BLaER1 (cell line): ENCODE measurements around the gene RAB39B.
"Not testable (repeated sequence)": the region's sequence is repeated elsewhere in the genome, so short reads cannot be mapped to it uniquely, and the experiment has no call there.

Experiments used
- H3K27ac ChIP-seq: shearing (Covaris generic); formaldehyde crosslinking; 2 replicates; pipeline ENCODE4 v1.8.1; 2022
- H3K27me3 ChIP-seq: shearing (Covaris generic); formaldehyde crosslinking; 2 replicates; pipeline ENCODE4 v1.8.1; 2022
- H3K36me3 ChIP-seq: shearing (Covaris generic); formaldehyde crosslinking; 2 replicates; pipeline ENCODE4 v1.8.1; 2022
- H3K4me1 ChIP-seq: shearing (Covaris generic); formaldehyde crosslinking; 2 replicates; pipeline ENCODE4 v1.8.1; 2022
- H3K4me2 ChIP-seq: shearing (Covaris generic); formaldehyde crosslinking; 2 replicates; pipeline ENCODE4 v1.8.1; 2022
- H3K4me3 ChIP-seq: shearing (Covaris generic); formaldehyde crosslinking; 2 replicates; pipeline ENCODE4 v1.8.1; 2022
- H3K9ac ChIP-seq: shearing (Covaris generic); formaldehyde crosslinking; 2 replicates; pipeline ENCODE4 v1.8.1; 2022
- H3K9me3 ChIP-seq: shearing (Covaris generic); formaldehyde crosslinking; 2 replicates; pipeline ENCODE4 v1.8.1; 2022
- H4K20me1 ChIP-seq: shearing (Covaris generic); formaldehyde crosslinking; 2 replicates; pipeline ENCODE4 v1.8.1; 2022
- Cebpa-rat ChIP-seq: shearing (Covaris generic); IDR thresholded peaks from 2 replicates; pipeline ENCODE4 v1.8.1; 2022

RAB39B gene

GRCh38 chrX:155263854-155264628, at the start of gene RAB39B:
RAB39B (minus strand) TSS chrX:155264491; CDS start chrX:155264288, 203 bp downstream.
- Histone ChIP-seq H3K9ac (peak within 1 kb of the TSS; percentile 80), H4K20me1 (no peaks in the 10 kb centered on the region), H3K36me3 (peaks cover 11% of the 10 kb centered on the region; the same call in 1 of the 2 replicates), H3K9me3 (no peaks in the 10 kb centered on the region), H3K27ac (peak within 1 kb of the TSS; percentile 72), H3K4me2 (peak within 1 kb of the TSS; percentile 69), H3K4me1 (no peaks in the 10 kb centered on the region), H3K4me3 (peak within 1 kb of the TSS; percentile 77), H3K27me3 (0 out of 2 replicates have a peak, but pooled peaks cover 8% of the 10 kb centered on the region)
- TF ChIP-seq Cebpa-rat, result no peak; the same call in 1 of the 2 replicates

DNA sequence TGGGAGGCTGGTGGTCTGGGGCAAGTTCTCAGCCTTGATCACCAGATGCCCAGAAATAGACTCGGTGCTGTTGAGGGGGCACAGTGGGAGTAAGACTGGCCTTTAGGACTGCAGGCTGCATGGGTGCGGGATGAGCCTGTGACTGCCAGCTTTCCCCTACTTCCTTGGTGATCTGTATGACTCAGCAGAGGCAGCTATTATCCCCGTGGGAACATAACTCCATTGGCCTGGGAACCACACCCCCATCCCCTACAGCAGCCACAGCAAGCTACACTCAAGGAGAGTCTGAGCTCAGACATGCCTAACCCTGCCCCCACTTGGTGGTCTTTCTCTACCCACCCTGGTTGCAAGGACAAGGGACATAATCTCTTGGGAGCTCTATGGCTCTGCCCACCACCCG, 49.5 kb upstream of the RAB39B start:
- Histone ChIP-seq H3K36me3 (no peaks in the 10 kb centered on the region), H3K4me3 (no peak overlapping the region), H3K4me2 (no peak overlapping the region), H3K4me1 (no peaks in the 10 kb centered on the region), H3K9ac (no peak overlapping the region), H3K27me3 (peaks cover 60% of the 10 kb centered on the region), H4K20me1 (no peaks in the 10 kb centered on the region), H3K9me3 (peaks cover 25% of the 10 kb centered on the region), H3K27ac (no peak overlapping the region)
- TF ChIP-seq Cebpa-rat, result no peak

- Histone ChIP-seq H3K9me3 (no peaks in the 10 kb centered on the region), H3K4me1 (no peaks in the 10 kb centered on the region), H3K27me3 (peaks cover 27% of the 10 kb centered on the region), H4K20me1 (no peaks in the 10 kb centered on the region), H3K27ac (no peak overlapping the region), H3K9ac (no peak overlapping the region), H3K4me3 (no peak overlapping the region), H3K36me3 (no peaks in the 10 kb centered on the region), H3K4me2 (no peak overlapping the region)
- TF ChIP-seq Cebpa-rat, result no peak
These were observed 29.5 kb upstream of the RAB39B start for GRCh38 chrX:155293771-155294170.

- H3K36me3 ChIP-seq, result no peaks in the 10 kb centered on the region
- H3K4me1 ChIP-seq, result no peaks in the 10 kb centered on the region
- no peak overlapping the region for H3K27ac ChIP-seq
- no peak overlapping the region for H3K4me3 ChIP-seq
- peaks cover 39% of the 10 kb centered on the region for H3K27me3 ChIP-seq
- no peaks in the 10 kb centered on the region for H4K20me1 ChIP-seq
- no peak for TF ChIP-seq Cebpa-rat
- no peak overlapping the region for H3K9ac ChIP-seq
- no peak overlapping the region for H3K4me2 ChIP-seq
- no peaks in the 10 kb centered on the region for H3K9me3 ChIP-seq
These were observed 15.6 kb upstream of the RAB39B start for GRCh38 chrX:155279873-155280272.

GRCh38 chrX:155270969-155271368, 6.7 kb upstream of the RAB39B start:
- TF ChIP-seq Cebpa-rat, result no peak
- no peak overlapping the region for H3K9ac ChIP-seq
- H3K27me3 ChIP-seq, result 0 out of 2 replicates have a peak, but pooled peaks cover 4% of the 10 kb centered on the region
- no peak overlapping the region for H3K4me2 ChIP-seq
- no peaks in the 10 kb centered on the region for H3K4me1 ChIP-seq
- H3K36me3 ChIP-seq, result no peaks in the 10 kb centered on the region
- H3K27ac ChIP-seq, result no peak overlapping the region
- H3K4me3 ChIP-seq, result no peak overlapping the region
- H4K20me1 ChIP-seq, result no peaks in the 10 kb centered on the region
- peaks cover 12% of the 10 kb centered on the region; the same call in 1 of the 2 replicates for H3K9me3 ChIP-seq

GRCh38 chrX:155267995-155268394, 3.7 kb upstream of the RAB39B start:
- H3K4me2 ChIP-seq, H4K20me1 ChIP-seq, H3K4me1 ChIP-seq, H3K27me3 ChIP-seq, H3K27ac ChIP-seq, H3K4me3 ChIP-seq, H3K9ac ChIP-seq, H3K36me3 ChIP-seq: not testable (repeated sequence)
- peaks cover 12% of the 10 kb centered on the region; the same call in 1 of the 2 replicates for H3K9me3 ChIP-seq

DNA sequence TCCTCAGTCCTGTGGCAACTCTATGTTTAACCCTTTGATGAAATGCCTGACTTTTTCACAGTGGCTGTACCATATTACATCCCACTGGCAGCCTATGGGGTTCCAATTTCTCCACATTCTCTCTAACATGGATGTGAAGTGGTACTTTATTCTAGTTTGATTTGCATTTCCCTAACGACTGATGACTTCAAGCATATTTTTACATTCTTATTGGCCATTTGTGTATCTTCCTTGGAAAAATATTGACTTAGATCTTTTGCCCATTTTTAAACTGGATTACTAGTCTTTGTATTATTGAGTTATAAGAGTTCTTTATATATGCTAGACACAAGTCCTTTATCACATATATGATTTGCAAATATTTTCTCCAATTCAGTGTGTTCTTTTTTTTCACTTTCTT, 2.1 kb upstream of the RAB39B start:
- no peaks in the 10 kb centered on the region for H4K20me1 ChIP-seq
- TF ChIP-seq Cebpa-rat, result no peak
- H3K4me3 ChIP-seq, result no peak overlapping the region
- H3K9ac ChIP-seq, result no peak overlapping the region
- no peak overlapping the region for H3K4me2 ChIP-seq
- no peaks in the 10 kb centered on the region for H3K36me3 ChIP-seq
- no peaks in the 10 kb centered on the region for H3K4me1 ChIP-seq
- H3K27ac ChIP-seq, result no peak overlapping the region
- peaks cover 7% of the 10 kb centered on the region; the same call in 1 of the 2 replicates for H3K9me3 ChIP-seq
- H3K27me3 ChIP-seq, result no peaks in the 10 kb centered on the region

DNA sequence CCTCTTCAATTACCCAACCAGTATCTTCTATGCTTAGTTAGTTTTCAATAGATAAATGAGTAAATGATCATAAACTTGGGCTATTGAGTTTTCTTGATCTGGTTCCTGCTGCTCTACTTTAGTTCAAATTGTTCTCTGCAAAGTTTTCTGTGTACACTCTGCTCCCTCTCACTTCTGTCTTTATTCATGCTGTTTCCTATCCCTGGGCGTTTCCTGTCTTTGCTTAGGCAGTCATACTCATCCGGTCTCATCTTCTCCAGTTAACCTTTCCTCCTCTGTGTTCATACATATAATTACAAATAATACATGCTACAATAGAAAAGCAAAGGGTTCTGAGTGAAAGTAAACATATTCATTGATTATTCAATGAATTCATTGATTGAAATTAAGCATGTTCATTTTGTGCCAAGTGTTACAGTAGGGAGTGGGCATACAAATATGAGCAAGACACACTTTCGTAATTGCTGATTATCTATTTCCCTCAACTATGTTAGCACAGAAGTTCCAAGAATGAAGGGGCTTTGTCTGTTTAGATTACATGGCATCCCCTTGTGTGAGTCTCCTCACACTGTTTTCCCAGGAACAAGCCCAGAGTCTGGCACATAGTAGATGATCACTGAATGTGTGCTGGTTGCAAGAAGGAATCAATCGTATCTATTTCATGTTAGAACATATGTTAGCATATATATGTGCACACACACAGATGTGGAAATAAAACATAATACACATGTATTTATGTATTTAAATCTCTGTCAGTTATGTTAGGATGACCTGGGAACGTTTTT, 1.1 kb downstream of the RAB39B start:
- Histone ChIP-seq H3K36me3 (peaks cover 11% of the 10 kb centered on the region; the same call in 1 of the 2 replicates), H3K27me3 (peaks cover 10% of the 10 kb centered on the region; the same call in 1 of the 2 replicates), H4K20me1 (no peaks in the 10 kb centered on the region), H3K9me3 (no peaks in the 10 kb centered on the region), H3K9ac (peak overlapping the region; percentile 80), H3K27ac (peak overlapping the region; percentile 72; the same call in 1 of the 2 replicates), H3K4me3 (peak overlapping the region; percentile 77), H3K4me1 (no peaks in the 10 kb centered on the region), H3K4me2 (peak overlapping the region; percentile 69)
- no peak for TF ChIP-seq Cebpa-rat

DNA sequence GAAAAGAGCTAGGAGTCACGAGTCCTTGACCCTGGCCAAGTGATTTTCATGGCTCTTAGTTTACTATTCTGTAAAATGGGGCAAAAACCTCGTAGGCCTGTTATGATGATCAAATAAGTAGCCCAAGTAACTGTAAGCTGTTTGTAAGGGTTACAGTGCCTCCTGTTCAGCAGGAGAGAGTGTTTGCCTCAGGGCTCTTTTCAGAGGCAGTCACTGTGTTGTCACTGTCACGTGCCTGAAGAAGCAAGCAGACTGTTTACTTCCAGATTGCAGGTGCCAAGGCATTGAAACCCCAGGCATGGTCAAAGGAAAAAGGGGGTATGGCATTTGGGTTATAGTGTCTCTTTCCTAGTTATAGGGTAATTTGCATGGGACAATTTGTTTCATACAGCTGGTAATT, 4.5 kb downstream of the RAB39B start:
- H3K27ac ChIP-seq, result no peak overlapping the region
- no peaks in the 10 kb centered on the region for H3K4me1 ChIP-seq
- no peak for TF ChIP-seq Cebpa-rat
- no peak overlapping the region for H3K4me3 ChIP-seq
- peaks cover 29% of the 10 kb centered on the region for H3K27me3 ChIP-seq
- no peaks in the 10 kb centered on the region for H4K20me1 ChIP-seq
- H3K36me3 ChIP-seq, result peaks cover 11% of the 10 kb centered on the region; the same call in 1 of the 2 replicates
- H3K9me3 ChIP-seq, result no peaks in the 10 kb centered on the region
- no peak overlapping the region for H3K9ac ChIP-seq
- H3K4me2 ChIP-seq, result no peak overlapping the region

DNA sequence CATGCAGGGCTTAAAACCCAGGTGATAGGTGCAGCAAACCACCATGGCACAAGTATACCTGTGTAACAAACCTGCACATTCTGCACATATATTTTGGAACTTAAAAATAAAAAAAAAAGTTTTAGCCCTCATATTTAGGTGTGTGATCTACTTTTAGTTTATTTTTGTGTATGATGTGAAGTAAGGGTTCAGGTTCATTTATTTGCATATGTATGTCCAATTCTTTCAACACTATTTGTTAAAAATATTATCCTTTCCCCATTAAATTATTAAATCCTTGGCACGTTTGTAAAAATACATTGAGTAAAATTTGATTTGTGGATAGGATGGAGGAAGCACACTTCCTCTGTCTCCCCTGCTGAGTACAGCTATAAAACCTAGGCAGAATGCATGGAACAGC, 12.9 kb downstream of the RAB39B start:
- TF ChIP-seq Cebpa-rat, result no peak
- Histone ChIP-seq H3K27ac (no peak overlapping the region), H3K4me2 (no peak overlapping the region)

More for the DNA sequence above, 12.9 kb downstream of the RAB39B start:
- H3K27me3 ChIP-seq, result peaks cover 48% of the 10 kb centered on the region
- no peaks in the 10 kb centered on the region for H3K9me3 ChIP-seq
- no peaks in the 10 kb centered on the region for H4K20me1 ChIP-seq
- H3K4me3 ChIP-seq, result no peak overlapping the region
- no peaks in the 10 kb centered on the region for H3K4me1 ChIP-seq
- H3K9ac ChIP-seq, result no peak overlapping the region
- H3K36me3 ChIP-seq, result no peaks in the 10 kb centered on the region
